Measurements from ENCODE around the gene PLA2G12B.

GRCh38 chr10:72893136-72893798 is 61.3 kb downstream of the PLA2G12B start, which contains the start of gene OIT3:
- TF ChIP-seq POLR2A (IDR thresholded peaks at IDR 0.05) (no peak), POLR2AphosphoS5 (IDR thresholded peaks at IDR 0.05) (no peak), EP300 (IDR thresholded peaks at IDR 0.05) (no peak)
- TF ChIP-seq, protein P1, sequence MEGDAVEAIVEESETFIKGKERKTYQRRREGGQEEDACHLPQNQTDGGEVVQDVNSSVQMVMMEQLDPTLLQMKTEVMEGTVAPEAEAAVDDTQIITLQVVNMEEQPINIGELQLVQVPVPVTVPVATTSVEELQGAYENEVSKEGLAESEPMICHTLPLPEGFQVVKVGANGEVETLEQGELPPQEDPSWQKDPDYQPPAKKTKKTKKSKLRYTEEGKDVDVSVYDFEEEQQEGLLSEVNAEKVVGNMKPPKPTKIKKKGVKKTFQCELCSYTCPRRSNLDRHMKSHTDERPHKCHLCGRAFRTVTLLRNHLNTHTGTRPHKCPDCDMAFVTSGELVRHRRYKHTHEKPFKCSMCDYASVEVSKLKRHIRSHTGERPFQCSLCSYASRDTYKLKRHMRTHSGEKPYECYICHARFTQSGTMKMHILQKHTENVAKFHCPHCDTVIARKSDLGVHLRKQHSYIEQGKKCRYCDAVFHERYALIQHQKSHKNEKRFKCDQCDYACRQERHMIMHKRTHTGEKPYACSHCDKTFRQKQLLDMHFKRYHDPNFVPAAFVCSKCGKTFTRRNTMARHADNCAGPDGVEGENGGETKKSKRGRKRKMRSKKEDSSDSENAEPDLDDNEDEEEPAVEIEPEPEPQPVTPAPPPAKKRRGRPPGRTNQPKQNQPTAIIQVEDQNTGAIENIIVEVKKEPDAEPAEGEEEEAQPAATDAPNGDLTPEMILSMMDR (IDR thresholded peaks at IDR 0.05): no peak
